Ascending aorta (tissue), 2 donors: ENCODE measurements around the gene PYDC1. TPM values are rescaled to one million over a fixed set of nuclear protein-coding genes. Genes with fewer than 3 reads are reported as not detected.

Source experiments
- DNase-seq, 2 donors: peaks; one replicate each; pipeline ENCODE4 v3.0.0-alpha.2; 2019; ENCODE audit warnings: low spot score in 2 of 2
- H3K27ac ChIP-seq, 2 donors: fragments of 200-600 bp; sonication (generic); one replicate each; pipeline ENCODE4 v1.5.1; 2016 to 2017; ENCODE audit warnings: mild to moderate bottlenecking in 1 of 2
- H3K27me3 ChIP-seq: fragments of 200-600 bp; sonication (generic); one replicate; pipeline ENCODE4 v1.5.1; 2017
- H3K36me3 ChIP-seq, 2 donors: fragments of 200-600 bp; sonication (generic); one replicate each; pipeline ENCODE4 v1.5.1; 2016
- H3K4me1 ChIP-seq, 2 donors: fragments of 200-600 bp; sonication (generic); one replicate each; pipeline ENCODE4 v1.5.1; 2016 to 2017; ENCODE audit warnings: mild to moderate bottlenecking in 1 of 2
- H3K4me3 ChIP-seq, 2 donors: fragments of 200-600 bp; sonication (generic); one replicate each; pipeline ENCODE4 v1.5.1; 2016 to 2017; ENCODE audit warnings: mild to moderate bottlenecking in 1 of 2
- H3K9me3 ChIP-seq, 2 donors: fragments of 200-600 bp; sonication (generic); one replicate each; pipeline ENCODE4 v1.5.1; 2016
- CTCF ChIP-seq, 3 experiments: fragments of 200-600 bp in 2 of 3; fragments of 450-650 bp in 1 of 3; sonication (generic) in 2 of 3; IDR thresholded peaks; one replicate each; pipeline ENCODE4 v1.5.1; 2016 to 2019; ENCODE audit warnings: antibody characterized with exemption in 3 of 3, mild to moderate bottlenecking in 1 of 3, moderate library complexity in 1 of 3
- intact Hi-C: fragments of 100-400 bp; cut with DNase I; formaldehyde crosslinking; loops from one replicate; pipeline ENCODE4 v1.15.1; 2023
- total RNA-seq: library from RNA; depleted of rRNA; stranded (reverse); fragments of >200 nt; gene quantifications from one replicate; pipeline ENCODE4 v1.1.0, GENCODE V29; 2016

The PYDC1 gene
- total RNA-seq, 1 donor from 2014 or later = not detected

GRCh38 chr16:31190061-31190460 is 26.9 kb downstream of the PYDC1 start:
- no peaks in the 10 kb centered on the region for H3K9me3 ChIP-seq
- no peak overlapping the region for H3K4me3 ChIP-seq
- TF ChIP-seq CTCF (IDR thresholded peaks at IDR 0.05) = no peak
- DNase-seq = no peak
- peaks cover 91 to 97% of the 10 kb centered on the region in 2 donors for H3K36me3 ChIP-seq
- no peak overlapping the region for H3K27ac ChIP-seq
- no peaks in the 10 kb centered on the region for H3K4me1 ChIP-seq
- intact Hi-C loops = no loop called here
- no peaks in the 10 kb centered on the region for H3K27me3 ChIP-seq

- H3K9me3 ChIP-seq = no peaks in the 10 kb centered on the region
- no peak for DNase-seq
- no peaks in the 10 kb centered on the region for H3K4me1 ChIP-seq
- intact Hi-C loops = no loop called here
- no peak overlapping the region for H3K4me3 ChIP-seq
- H3K36me3 ChIP-seq = peaks cover 95 to 99% of the 10 kb centered on the region in 2 donors
- no peak for TF ChIP-seq CTCF (IDR thresholded peaks at IDR 0.05)
- H3K27me3 ChIP-seq = no peaks in the 10 kb centered on the region
- no peak overlapping the region for H3K27ac ChIP-seq
These were observed 27.5 kb downstream of the PYDC1 start for GRCh38 chr16:31189412-31189778.

GRCh38 chr16:31188450-31189411 is 28.2 kb downstream of the PYDC1 start:
- TF ChIP-seq CTCF (IDR thresholded peaks at IDR 0.05) = no peak
- Histone ChIP-seq H3K27ac (no peak overlapping the region), H3K4me1 (peaks cover 0 to 3% of the 10 kb centered on the region in 2 donors), H3K36me3 (peaks cover 99% of the 10 kb centered on the region in 2 donors), H3K9me3 (no peaks in the 10 kb centered on the region), H3K4me3 (no peak overlapping the region), H3K27me3 (no peaks in the 10 kb centered on the region)
- no peak for DNase-seq
- intact Hi-C loops = no loop called here

GRCh38 chr16:31187808-31188189 is 29.1 kb downstream of the PYDC1 start:
- DNase-seq = no peak
- no peaks in the 10 kb centered on the region for H3K9me3 ChIP-seq
- H3K4me1 ChIP-seq = peaks cover 0 to 12% of the 10 kb centered on the region in 2 donors
- no peak for TF ChIP-seq CTCF (IDR thresholded peaks at IDR 0.05)
- H3K27me3 ChIP-seq = no peaks in the 10 kb centered on the region
- no peak overlapping the region for H3K4me3 ChIP-seq
- intact Hi-C loops = no loop called here
- H3K27ac ChIP-seq = no peak overlapping the region
- H3K36me3 ChIP-seq = peaks cover 99 to 100% of the 10 kb centered on the region in 2 donors

- H3K36me3 ChIP-seq = peaks cover 97 to 100% of the 10 kb centered on the region in 2 donors
- no peak for TF ChIP-seq CTCF (IDR thresholded peaks at IDR 0.05)
- peaks cover 4 to 18% of the 10 kb centered on the region in 2 donors for H3K4me1 ChIP-seq
- no peak overlapping the region for H3K4me3 ChIP-seq
- DNase-seq = no peak
- no peak overlapping the region for H3K27ac ChIP-seq
- no peaks in the 10 kb centered on the region for H3K27me3 ChIP-seq
- no peaks in the 10 kb centered on the region for H3K9me3 ChIP-seq
- intact Hi-C loops = no loop called here
These were observed 29.8 kb downstream of the PYDC1 start for GRCh38 chr16:31186930-31187807.
